SK-N-SH treated with all-trans-retinoic acid at 6 μM for 48 hours (cell line): Measurements from ENCODE around the gene HIF1A.

ENCODE experiments used
- ATAC-seq: fragments of 200-7000 bp; cut with Tn5 transposase; 3 replicates; pipeline ENCODE4 v1.9.1; 2020; ENCODE audit warnings: mild to moderate bottlenecking, moderate library complexity
- ARNTL ChIP-seq: fragments of 450-650 bp; formaldehyde crosslinking; IDR thresholded peaks from 2 replicates; pipeline ENCODE4 v1.5.0; 2020; ENCODE audit warnings: low read depth, mild to moderate bottlenecking, moderate library complexity, borderline replicate concordance
- BACH2 ChIP-seq: fragments of 250-450 bp; sonication (Bioruptor Pico); IDR thresholded peaks from 2 replicates; pipeline ENCODE4 v1.9.0; 2021; ENCODE audit warnings: mild to moderate bottlenecking, borderline replicate concordance
- CSDC2 ChIP-seq: fragments of 250-450 bp; sonication (Bioruptor Pico); IDR thresholded peaks from 2 replicates; pipeline ENCODE4 v1.5.0; 2020; ENCODE audit warnings: mild to moderate bottlenecking, moderate library complexity
- ESRRG ChIP-seq: fragments of 250-450 bp; sonication (Bioruptor Pico); IDR thresholded peaks from 2 replicates; pipeline ENCODE4 v1.6.1; 2021; ENCODE audit warnings: mild to moderate bottlenecking
- GLIS3 ChIP-seq: fragments of 250-450 bp; sonication (Bioruptor Pico); IDR thresholded peaks from 2 replicates; pipeline ENCODE4 v1.5.0; 2020; ENCODE audit warnings: mild to moderate bottlenecking, moderate library complexity
- ISL1 ChIP-seq: fragments of 250-450 bp; sonication (Bioruptor Pico); IDR thresholded peaks from 2 replicates; pipeline ENCODE4 v2.1.2; 2022; ENCODE audit warnings: mild to moderate bottlenecking, moderate library complexity
- PATZ1 ChIP-seq: fragments of 250-450 bp; sonication (Bioruptor Pico); IDR thresholded peaks from 2 replicates; pipeline ENCODE4 v1.8.0; 2020; ENCODE audit warnings: mild to moderate bottlenecking, moderate library complexity, borderline replicate concordance
- POU6F1 ChIP-seq: fragments of 250-450 bp; sonication (Bioruptor Pico); IDR thresholded peaks from 2 replicates; pipeline ENCODE4 v1.8.0; 2021; ENCODE audit warnings: low read depth, mild to moderate bottlenecking, moderate library complexity, borderline replicate concordance
- PPARA ChIP-seq: fragments of 250-450 bp; sonication (Bioruptor Pico); IDR thresholded peaks from 2 replicates; pipeline ENCODE4 v1.5.0; 2020; ENCODE audit warnings: mild to moderate bottlenecking, borderline replicate concordance
- RARB ChIP-seq: fragments of 250-450 bp; sonication (Bioruptor Pico); IDR thresholded peaks from 2 replicates; pipeline ENCODE4 v1.8.0; 2021; ENCODE audit warnings: mild to moderate bottlenecking, moderate library complexity
- SNAI2 ChIP-seq: fragments of 250-450 bp; sonication (Bioruptor Pico); IDR thresholded peaks from 2 replicates; pipeline ENCODE4 v1.5.0; 2020; ENCODE audit warnings: mild to moderate bottlenecking, moderate library complexity
- TCF4 ChIP-seq: fragments of 250-450 bp; sonication (Bioruptor Pico); IDR thresholded peaks from 2 replicates; pipeline ENCODE4 v1.8.0; 2021; ENCODE audit warnings: mild to moderate bottlenecking, moderate library complexity, borderline replicate concordance
- TSHZ2 ChIP-seq: fragments of 250-450 bp; sonication (Bioruptor Pico); IDR thresholded peaks from 2 replicates; pipeline ENCODE4 v1.5.0; 2020; ENCODE audit warnings: mild to moderate bottlenecking, moderate library complexity
- ZC3H10 ChIP-seq: fragments of 250-450 bp; sonication (Bioruptor Pico); IDR thresholded peaks from 2 replicates; pipeline ENCODE4 v1.5.1; 2021; ENCODE audit warnings: mild to moderate bottlenecking, moderate library complexity
- ZFP3 ChIP-seq: fragments of 250-450 bp; sonication (Bioruptor Pico); IDR thresholded peaks from 2 replicates; pipeline ENCODE4 v1.5.0; 2020; ENCODE audit warnings: mild to moderate bottlenecking, moderate library complexity
- ZFP30 ChIP-seq: fragments of 450-650 bp; formaldehyde crosslinking; IDR thresholded peaks from 2 replicates; pipeline ENCODE4 v1.5.0; 2022; ENCODE audit warnings: mild to moderate bottlenecking, moderate library complexity
- ZNF565 ChIP-seq: fragments of 450-650 bp; formaldehyde crosslinking; conservative IDR thresholded peaks from 2 replicates; pipeline ENCODE4 v1.5.0; 2020; ENCODE audit warnings: low read depth, mild to moderate bottlenecking, moderate library complexity
- ZNF70 ChIP-seq: fragments of 450-650 bp; formaldehyde crosslinking; IDR thresholded peaks from 2 replicates; pipeline ENCODE4 v1.5.0; 2020; ENCODE audit warnings: mild to moderate bottlenecking, moderate library complexity
- ZNF8 ChIP-seq: fragments of 450-650 bp; formaldehyde crosslinking; IDR thresholded peaks from 2 replicates; pipeline ENCODE4 v1.5.0; 2020; ENCODE audit warnings: mild to moderate bottlenecking, moderate library complexity
- TF ChIP-seq, protein P1 (sequence below): fragments of 250-450 bp; sonication (Bioruptor Pico); IDR thresholded peaks from 2 replicates; pipeline ENCODE4 v1.5.1; 2021; ENCODE audit warnings: mild to moderate bottlenecking, moderate library complexity

The HIF1A gene

DNA sequence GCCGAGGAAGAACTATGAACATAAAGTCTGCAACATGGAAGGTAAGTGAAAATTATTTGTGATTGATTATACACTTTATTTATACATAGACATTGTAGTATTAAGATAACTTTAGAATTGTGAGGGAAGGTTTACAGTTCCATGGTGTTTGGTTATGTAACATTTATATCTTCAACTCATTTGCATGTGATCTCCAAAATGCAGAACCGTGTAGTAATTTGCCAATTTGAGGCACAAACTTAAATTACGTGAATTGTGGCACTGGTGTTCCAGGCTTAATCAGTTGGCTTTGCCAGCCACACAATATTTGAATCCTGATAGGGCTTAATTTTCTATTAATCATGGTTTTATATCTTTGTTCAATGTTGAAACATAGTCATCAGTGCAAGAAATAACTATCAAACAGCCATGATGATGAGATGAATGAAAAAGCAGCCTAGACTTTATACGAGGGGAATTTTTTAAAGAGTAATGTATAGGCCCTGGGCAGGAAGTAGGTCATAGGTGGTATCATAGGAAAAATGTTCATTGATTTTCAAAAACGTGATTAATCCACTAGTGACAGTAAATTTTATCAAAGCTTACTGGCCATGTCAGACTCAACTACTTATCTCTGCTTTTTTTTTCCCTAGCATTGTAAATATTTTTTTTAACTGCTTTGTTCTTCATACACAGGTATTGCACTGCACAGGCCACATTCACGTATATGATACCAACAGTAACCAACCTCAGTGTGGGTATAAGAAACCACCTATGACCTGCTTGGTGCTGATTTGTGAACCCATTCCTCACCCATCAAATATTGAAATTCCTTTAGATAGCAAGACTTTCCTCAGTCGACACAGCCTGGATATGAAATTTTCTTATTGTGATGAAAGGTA lies 31.7 kb downstream of the HIF1A start:
- ATAC-seq: no peak
- TF ChIP-seq RARB (CRISPR knock-in tag) (no peak), TSHZ2 (CRISPR knock-in tag) (no peak), ARNTL (no peak), PATZ1 (no peak), ZFP3 (CRISPR knock-in tag) (no peak), ZC3H10 (CRISPR knock-in tag) (no peak), ISL1 (CRISPR knock-in tag) (no peak), TCF4 (no peak), ZNF70 (CRISPR knock-in tag) (no peak), ZNF565 (no peak), POU6F1 (CRISPR knock-in tag) (no peak), SNAI2 (CRISPR knock-in tag) (no peak), BACH2 (CRISPR knock-in tag) (no peak), PPARA (CRISPR knock-in tag) (no peak), ZNF8 (CRISPR knock-in tag) (no peak), ESRRG (CRISPR knock-in tag) (no peak), GLIS3 (CRISPR knock-in tag) (no peak)
- TF ChIP-seq, protein P1, sequence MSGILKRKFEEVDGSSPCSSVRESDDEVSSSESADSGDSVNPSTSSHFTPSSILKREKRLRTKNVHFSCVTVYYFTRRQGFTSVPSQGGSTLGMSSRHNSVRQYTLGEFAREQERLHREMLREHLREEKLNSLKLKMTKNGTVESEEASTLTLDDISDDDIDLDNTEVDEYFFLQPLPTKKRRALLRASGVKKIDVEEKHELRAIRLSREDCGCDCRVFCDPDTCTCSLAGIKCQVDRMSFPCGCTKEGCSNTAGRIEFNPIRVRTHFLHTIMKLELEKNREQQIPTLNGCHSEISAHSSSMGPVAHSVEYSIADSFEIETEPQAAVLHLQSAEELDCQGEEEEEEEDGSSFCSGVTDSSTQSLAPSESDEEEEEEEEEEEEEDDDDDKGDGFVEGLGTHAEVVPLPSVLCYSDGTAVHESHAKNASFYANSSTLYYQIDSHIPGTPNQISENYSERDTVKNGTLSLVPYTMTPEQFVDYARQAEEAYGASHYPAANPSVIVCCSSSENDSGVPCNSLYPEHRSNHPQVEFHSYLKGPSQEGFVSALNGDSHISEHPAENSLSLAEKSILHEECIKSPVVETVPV: no peak

- ATAC-seq: no peak
- TF ChIP-seq PATZ1: no peak
- no peak for TF ChIP-seq POU6F1 (CRISPR knock-in tag)
- no peak for TF ChIP-seq PPARA (CRISPR knock-in tag)
- TF ChIP-seq ISL1 (CRISPR knock-in tag): no peak
- TF ChIP-seq ARNTL: no peak
- TF ChIP-seq, protein P1: no peak
- TF ChIP-seq ESRRG (CRISPR knock-in tag): no peak
- no peak for TF ChIP-seq ZNF70 (CRISPR knock-in tag)
- TF ChIP-seq TSHZ2 (CRISPR knock-in tag): no peak
- no peak for TF ChIP-seq CSDC2
- TF ChIP-seq BACH2 (CRISPR knock-in tag): no peak
- TF ChIP-seq ZC3H10 (CRISPR knock-in tag): no peak
- no peak for TF ChIP-seq ZFP30
- no peak for TF ChIP-seq ZFP3 (CRISPR knock-in tag)
- TF ChIP-seq SNAI2 (CRISPR knock-in tag): no peak
- TF ChIP-seq RARB (CRISPR knock-in tag): no peak
- no peak for TF ChIP-seq ZNF8 (CRISPR knock-in tag)
- TF ChIP-seq TCF4: no peak
Measured at GRCh38 chr14:61730756-61731373, 35.6 kb downstream of the HIF1A start.
